ENCODE data around the gene MOGAT3.

MOGAT3 gene, protein sequence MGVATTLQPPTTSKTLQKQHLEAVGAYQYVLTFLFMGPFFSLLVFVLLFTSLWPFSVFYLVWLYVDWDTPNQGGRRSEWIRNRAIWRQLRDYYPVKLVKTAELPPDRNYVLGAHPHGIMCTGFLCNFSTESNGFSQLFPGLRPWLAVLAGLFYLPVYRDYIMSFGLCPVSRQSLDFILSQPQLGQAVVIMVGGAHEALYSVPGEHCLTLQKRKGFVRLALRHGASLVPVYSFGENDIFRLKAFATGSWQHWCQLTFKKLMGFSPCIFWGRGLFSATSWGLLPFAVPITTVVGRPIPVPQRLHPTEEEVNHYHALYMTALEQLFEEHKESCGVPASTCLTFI

DNA sequence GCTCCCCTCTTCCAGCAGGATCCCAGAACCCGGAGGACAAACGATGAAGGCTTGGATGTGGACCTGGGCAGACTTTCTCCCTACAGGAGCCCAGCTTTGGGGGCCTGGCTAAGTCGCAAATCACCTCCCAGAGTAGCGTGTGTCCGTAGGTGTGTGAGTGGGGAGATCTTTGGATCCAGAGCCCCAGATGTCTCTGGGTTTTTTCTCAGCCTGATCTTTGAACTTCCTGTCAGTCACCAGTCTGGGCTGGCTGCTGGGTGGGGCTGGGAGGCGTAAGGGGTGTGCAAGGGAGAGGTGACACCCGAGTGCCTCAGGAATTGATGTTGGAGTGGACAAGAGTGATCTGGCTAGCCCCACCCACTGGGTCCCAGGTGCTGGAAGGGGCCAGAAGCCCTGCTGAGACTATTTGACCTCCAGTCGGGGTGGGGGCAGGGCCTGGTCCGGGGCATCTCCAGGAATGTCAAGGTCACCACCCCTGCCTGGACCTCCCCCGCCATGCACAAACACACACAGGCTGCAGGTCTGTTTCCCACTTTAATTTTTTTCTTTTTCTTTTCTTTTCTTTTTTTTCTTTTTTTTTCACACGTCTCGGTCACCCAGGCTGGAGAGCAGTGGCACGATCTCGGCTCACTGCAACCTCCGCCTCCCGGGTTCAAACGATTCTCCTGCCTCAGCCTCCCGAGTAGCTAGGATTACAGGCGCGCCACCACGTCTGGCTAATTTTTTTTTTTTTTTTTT lies at the start of gene MOGAT3:
MOGAT3 (minus strand) TSS at position 175 of the 738 bp plus-strand sequence. CDS start 182 bp downstream, outside the sequence.
- no peak for DNase-seq (ENCODE audit: low read depth in 2 of 2)

DNA sequence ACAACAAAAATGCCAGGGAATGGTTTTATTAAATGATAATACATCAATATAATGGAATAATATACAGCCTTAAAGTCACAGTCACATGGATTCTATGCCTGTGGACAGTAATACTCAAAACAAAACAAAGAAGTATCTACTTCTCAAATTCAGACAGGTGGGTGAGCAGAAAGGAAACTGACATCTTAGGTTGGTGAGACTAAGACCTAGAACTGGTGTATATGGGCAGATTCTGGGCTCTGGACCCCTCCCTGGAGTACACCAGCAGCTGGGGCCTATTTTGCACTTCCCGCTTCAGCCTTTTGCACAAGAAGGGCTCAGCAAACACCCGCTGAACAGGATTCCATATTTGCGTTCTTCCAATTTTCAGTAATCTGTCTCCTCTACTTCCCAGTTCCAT lies 49.5 kb upstream of the MOGAT3 start:
- DNase-seq (ENCODE audit: low read depth in 2 of 2) = no peak

DNA sequence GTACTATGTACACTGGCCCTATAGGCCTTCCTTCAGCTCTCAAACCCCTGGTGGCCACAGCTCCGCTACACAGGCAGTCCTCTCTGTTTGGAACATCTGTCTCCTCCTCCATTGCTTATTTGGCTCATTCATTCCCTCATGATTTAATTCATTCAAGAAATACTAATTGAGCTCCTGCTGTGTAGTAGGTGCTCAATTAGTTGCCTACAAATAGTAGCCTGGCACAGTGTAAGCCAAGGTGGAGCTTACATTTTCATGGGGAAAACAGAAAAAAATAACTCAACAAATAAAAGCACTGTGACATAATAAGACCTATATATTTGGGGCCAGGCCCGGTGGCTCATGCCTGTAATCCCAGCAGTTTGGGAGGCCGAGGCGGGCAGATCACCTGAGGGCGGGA lies 47.4 kb upstream of the MOGAT3 start:
- DNase-seq (ENCODE audit: low read depth in 2 of 2) = no peak

DNA sequence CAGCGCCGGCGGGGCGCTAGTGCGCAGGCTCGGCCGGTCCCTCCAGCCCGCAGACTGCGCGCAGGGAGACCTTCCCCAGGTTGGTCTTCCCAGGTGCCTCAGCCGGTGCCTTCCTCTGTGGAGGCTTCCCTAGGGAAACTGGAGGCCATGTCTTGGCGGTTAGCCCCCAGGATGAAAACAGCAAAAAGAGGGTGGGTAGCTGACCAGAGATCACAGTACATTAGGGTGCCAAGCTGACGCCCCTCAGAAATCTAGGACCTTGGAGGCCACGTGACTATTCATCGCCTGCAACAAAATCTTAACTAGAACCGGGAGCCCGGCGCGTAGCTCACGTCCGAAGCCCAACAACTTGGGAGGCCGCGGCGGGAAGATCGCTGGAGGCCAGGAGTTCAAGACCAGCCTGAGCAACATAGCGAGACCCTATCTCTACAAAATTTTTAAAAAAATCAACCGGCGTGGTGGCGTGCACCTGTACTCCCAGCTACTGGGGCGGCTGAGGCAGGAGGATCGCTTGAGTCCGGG lies 44.4 kb upstream of the MOGAT3 start:
- no peak for DNase-seq (ENCODE audit: low read depth in 2 of 2)

DNA sequence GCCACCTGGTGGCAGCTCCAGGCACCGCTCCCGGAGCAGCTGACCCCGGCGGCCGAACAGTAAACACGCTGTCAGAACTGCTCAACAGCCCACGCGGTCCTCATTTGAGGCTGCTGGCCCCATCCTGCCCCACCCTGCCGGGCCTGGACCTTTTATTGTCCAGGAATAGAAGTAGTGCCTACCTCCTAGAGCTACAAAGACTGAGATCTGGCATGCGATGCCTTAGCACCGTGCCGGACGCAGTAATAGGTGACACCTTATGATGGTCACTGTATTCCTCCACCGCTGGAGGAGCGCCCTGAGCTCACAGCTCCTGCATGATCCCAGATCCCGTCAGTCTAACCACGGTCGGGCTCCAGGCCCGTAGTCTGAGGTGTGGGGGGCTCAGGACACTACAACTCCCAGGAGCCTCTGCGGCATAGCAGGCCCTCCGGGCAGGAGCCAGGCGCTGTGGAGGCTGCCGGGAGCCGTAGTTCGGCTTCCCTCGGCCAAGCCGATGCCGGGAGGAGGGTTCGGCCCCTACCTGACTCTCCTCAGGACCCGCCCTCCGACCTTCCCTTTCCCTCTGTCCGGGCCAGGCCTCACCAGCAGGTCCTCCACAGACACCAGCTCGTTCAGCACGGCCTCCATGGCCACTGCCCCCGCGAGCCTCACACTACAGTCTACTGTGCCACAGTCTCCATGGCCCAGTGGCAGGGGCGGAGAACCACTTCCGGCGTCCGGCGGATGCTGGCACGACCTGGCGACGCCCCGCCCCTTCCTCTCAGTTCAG lies 43.7 kb upstream of the MOGAT3 start, which contains the start of gene FIS1:
FIS1 (minus strand) TSS at position 707 of the 772 bp plus-strand sequence; CDS start at position 630, 77 bp downstream.
- DNase-seq (ENCODE audit: low read depth in 2 of 2) = peak; percentile 89 to 94

DNA sequence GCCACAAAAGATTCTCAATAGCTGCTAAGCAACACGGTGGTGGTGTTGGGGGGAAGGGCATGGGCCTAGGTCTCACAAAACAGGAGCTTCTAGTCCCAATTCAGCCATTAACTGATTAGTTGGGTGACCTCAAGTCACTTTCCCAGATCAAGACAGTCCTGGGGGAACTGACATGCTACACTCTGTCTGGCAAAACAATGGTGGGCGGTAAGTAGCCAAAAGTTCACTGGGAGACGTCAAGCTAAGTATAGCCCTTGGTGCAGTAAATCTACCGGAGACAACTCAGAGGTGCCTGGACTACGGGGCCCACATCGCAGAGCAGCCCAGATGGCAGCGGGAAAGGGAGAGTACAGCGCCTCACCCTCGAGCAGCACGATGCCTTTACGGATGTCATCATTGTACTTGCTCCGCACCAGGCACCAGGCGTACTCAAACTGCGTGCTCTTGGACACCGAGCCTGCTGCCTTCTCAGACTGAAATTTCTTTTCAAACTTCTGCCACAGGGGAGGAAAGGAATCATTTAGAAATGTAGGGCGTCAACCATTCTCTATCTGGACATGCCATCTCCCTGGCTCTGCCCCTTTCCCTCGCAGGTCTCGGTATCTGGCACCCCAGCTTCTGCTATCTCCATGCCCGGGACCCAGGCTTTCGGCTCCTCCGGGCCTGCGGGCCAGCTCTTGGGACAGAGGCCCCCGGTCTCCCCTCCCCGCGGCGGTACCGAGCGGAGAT lies 43.0 kb upstream of the MOGAT3 start:
- no peak for DNase-seq (ENCODE audit: low read depth in 2 of 2)

DNA sequence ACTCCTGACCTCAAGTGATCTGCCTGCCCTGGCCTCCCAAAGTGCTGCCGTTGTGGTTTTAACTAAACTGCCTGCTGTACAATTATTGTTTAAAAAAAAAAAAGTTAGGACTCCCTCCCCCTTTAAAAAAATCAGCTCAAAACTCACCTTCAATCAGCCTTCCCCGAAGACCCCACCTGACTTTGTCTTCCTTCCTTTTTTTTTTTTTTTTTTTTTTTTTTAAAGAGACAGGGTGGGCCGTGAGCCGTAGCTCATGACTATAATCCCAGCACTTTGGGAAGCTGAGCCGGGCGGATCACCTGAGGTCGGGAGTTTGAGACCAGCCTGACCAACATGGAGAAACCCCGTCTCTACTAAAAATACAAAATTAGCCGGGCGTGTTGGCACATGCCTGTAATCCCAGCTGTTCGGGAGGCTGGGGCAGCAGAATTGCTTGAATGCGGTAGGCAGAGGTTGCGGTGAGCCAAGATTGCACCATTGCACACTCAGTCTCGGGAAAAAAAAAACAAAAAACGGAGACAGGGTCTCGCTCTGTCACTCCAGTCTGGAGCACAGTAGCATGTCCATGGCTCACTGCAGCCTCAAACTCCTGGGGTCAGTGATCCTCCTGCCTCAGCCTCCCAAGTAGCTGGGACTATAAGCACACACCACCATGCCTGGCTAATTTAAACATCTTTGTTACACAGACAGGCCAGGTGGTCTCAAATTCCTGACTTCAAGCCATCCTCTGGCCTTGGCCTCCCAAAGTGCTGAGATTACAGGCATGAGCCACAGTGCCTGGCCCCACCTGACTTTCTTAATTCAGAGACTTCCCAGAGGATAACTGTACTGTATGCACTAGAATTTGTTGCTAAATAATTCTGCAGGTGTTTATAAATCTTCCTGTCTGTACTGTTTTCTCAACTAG lies 40.9 kb upstream of the MOGAT3 start:
- DNase-seq (ENCODE audit: low read depth in 2 of 2) = no peak

DNA sequence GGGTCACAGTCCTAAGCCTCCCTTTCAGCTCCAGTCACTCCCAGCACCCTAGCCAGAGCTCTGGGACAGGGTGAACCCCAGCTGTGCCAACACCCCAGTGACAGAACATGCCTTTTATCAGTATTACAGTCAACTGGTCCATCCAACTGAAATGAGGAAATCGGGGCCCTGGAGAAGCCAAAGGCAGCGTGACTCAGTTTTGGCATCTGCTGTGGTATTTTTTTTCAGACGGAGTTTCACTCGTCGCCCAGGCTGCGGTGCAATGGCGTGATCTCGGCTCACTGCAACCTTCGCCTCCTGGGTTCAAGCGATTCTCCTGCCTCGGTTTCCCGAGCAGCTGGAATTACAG lies 40.2 kb upstream of the MOGAT3 start:
- no peak for DNase-seq (ENCODE audit: low read depth in 2 of 2)

DNA sequence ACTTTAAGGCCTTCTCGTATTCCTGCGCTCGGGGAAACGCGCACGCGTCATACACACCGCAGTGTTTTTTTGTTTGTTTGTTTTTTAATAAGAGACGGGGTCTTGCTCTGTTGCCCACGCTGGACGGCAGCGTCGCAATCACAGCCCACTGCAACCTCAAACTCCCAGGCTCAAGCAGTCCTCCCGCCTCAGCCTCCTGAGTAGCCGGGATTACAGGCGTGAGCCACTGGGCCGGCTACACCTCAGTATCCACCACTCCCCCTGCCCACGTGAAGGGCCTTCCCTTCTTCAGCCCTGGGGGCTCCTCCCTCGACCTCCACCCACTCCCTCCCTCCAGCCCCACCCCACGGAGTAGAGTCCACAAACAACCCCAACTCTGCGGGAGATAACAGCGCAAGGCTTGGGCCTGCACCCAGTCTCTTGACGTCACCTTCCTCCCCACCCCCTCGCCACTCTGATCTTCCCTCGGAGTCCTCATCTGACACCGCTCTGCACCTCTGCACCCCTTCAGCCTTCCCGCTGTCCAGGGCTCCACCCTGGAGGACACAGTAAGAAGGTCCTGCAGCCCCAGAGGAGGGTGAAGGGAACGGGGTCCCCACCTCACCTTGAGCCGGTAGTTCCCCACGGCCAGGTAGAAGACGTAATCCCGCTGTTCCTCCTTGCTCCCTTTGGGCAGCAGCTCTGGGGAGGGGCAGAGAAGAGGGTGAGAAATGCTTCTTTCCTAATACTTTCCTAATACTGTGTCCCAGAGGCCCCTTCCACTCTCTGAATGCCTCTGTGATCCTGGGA lies 39.6 kb upstream of the MOGAT3 start:
- DNase-seq (ENCODE audit: low read depth in 2 of 2) = no peak

DNA sequence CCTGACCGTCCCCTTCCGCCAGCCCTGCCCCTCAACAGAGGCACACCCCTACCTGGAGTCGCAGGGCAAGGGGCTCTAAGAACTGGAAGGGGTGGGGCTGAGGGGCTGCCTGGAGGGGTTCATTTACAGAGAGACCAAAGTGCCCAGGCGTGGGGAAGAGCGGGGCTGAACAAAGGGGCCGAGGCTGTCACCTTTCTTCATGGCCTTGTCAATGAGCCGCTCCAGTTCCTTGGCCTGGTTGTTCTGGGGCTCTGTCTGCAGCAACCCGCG lies 39.0 kb upstream of the MOGAT3 start:
- no peak for DNase-seq (ENCODE audit: low read depth in 2 of 2)

DNA sequence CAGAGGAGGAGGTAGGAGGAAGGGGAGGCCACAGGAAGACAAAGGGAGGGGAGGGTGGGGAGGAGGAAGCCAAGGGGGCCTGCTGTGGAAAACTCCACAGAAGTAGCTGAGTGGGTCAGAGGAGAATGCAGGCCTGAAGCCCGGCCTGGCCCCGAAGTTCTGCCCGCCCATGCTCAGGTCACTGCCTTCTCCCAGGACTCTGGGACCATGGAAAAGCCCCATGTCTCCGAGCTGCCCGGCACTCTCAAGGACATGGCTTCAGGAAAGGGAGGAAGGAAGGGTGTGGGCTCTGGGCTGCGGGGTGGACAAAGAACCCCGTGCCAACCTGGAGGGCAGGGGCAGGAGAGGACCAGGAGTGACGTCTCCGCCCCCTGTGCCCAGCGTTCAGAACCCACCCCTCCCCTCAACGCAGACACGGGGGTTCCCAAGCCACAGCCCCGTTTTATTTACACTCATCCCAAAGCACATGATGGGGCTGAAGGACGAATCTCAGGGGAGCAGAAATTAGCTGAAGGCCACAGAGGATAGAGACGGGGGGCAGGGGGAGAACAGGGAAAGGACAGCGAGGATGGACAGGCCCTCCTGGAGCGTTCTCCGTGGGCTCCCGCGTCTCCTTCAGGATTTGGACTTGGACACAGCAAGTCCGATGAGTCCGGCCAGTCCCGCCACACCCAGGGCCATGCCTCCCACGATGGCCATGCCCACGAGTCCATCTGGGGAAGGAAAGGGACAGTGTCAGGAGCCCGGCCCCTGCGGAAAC lies 38.5 kb upstream of the MOGAT3 start:
- no peak for DNase-seq (ENCODE audit: low read depth in 2 of 2)

DNA sequence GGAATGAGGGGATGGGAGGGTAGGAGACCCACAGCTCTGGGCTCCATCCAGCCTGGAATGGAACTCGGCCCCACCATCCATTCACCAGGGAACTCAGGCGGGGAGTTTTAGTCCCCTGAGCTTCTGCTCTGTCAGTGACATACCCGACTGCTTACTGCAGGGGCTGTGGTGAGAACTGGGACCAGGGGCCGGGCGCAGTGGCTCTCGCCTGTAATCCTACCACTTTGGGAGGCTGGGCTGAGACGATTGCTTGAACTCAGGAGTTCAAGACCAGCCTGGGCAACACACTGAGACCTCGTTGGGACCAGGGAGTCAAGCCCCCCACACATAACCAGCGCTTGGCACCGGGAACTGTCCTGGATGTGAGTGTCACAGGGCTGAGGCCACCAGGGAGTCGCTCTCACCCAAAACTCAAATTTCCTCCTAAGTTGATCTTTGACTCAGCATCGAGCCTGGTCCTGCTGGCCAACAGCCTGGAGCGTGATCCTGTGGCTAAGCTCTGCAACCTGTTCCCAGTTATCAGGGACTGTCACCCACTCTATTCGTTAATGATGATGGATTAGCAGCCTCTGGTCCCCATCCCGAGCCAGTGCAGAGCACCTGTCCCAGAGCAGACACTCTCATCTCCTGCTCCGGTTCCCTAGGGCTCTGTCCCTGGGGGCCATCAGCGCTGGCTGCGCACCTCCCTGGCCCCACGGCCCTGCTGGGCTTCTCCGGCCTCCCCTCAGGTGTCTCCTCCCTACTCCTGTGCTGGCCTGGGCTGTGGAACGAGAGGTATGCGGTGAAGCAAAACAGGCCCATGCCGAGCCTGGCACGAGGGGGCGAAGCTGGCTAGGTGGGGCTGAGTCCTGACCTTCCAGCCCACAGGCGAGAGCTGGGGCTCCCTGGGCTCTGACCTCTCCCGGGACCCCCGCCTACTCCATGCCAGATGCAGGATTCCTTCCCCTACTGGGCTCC lies 37.7 kb upstream of the MOGAT3 start:
- DNase-seq (ENCODE audit: low read depth in 2 of 2) = no peak

DNA sequence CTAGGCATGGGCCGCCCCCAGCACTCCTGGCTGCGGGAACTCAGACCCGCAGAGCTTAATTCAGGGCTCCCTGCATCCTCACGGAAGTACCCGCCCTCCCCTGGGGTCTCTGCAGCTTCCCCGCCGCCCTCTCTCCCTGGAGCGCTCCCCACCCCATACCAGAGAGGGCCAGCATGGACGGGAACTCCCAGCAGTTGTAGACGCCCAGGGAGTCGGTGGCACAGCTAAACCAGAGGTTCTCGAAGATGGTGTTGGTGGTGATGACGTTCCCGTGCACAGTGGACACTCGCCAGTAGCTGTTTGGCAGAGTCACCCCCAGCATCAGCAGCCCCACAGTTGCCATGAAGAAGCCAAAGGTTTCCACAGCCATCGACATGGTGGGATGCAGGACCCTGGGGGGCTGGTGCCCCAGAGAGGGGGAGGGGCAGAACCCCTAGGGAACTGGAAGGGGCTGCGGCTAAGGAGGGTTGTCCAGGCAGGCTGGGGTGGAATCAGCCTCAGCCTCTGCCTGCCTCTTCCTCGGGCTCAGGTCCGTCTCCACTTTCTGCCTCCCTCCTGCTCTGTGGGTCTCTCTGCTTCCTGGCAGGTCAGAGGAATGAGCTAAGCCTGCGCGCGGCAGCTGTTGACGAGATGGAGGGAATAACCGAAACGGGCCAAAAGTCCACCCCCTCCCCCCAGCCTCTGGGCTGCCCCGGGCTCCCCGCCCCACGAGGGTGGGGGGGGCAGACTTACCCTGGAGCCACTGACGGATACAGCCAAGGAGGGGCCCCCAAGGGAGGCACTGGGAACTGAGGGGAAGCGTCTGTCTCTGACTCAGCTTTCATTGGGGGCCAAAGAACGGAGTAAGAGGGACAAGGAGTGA lies 36.6 kb upstream of the MOGAT3 start, which contains the start of gene CLDN15:
CLDN15 (minus strand) TSS at position 597 of the 862 bp plus-strand sequence; CDS start at position 376, 221 bp downstream.
- no peak for DNase-seq (ENCODE audit: low read depth in 2 of 2)

DNA sequence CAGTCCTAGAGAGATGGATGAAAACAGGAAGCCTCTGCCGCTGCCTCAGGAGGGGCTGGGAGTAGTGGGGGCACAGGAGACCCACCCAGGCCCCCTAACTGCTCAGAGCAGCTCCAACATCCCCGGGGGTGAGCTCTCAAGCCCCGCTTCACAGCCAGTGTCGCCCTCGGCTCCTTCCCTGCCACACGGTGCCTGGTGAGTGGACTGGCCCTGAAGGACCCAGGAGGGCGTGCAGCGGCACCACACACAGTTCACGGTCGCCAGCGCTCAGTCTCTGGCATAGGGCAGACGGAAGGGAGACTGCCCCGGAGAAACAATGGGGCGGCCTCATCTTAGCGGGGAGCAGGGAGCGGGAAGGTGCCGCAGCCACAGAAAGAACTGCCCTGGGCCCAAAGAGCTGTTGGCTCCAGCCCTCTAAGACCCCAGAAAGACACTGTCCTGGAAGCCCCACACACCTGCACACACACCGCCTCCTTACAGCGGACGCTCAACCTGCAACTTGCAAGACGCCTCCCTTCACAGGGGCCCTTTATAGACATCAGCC lies 35.5 kb upstream of the MOGAT3 start:
- DNase-seq (ENCODE audit: low read depth in 2 of 2) = no peak

DNA sequence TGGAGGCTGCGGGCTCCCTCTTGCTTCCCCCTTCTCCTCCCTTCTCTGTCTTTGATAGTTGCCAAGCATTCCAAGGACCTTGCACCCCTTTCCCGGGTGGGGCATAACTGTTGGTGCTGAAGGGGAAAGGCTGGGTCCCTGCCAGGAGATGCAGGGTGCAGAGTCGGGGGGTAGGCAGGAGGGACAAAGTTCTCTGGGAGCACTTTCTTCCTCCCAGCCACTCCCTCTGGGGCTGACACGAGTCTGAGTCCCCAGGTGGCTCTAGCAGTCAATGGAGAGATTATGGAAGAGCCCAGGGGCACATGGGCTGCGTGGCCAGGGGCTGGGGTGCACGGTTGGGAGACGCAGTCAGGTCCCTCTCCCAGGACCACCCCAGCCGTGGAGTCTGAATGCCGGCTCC lies 34.7 kb upstream of the MOGAT3 start:
- no peak for DNase-seq (ENCODE audit: low read depth in 2 of 2)

DNA sequence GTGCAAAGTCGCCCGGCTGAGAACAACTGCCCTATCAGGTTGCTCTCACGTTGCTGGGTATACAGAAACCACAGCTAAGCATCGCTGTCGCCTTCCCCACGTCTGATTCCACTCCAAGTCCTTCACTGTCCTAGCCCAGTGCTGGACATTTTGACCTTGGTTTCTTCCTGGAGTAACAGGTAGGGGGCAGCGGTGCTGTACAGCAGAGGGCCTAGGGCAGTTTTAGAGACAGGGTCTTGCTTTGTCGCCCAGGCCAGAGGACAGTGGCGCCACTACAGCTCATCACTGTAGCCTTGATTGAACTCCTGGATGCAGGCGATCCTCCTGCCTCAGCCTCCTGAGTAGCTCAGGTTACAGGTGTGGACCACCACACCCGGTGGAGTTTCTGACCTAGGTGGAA lies 34.2 kb upstream of the MOGAT3 start:
- DNase-seq (ENCODE audit: low read depth in 2 of 2) = no peak

DNA sequence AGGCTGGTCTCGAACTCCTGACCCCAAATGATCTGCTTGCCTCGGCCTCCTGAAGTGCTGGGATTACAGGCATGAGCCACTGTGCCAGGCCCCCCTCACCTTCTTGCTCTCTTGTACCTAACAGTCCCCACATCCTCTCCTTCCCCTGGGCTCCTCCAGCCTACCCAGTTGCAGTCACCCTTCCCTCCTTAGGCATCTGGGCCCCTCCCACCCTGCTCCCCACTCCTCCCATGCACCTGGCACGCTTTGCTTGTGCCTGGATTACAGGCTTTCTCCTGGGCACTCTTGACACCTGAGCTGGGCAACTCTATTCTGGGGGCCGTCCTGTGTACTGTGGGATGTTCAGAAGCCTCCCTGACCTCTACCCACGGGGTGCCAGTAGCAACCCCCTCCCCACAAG lies 33.8 kb upstream of the MOGAT3 start:
- no peak for DNase-seq (ENCODE audit: low read depth in 2 of 2)
